HG02840 (cell line): ENCODE results near the gene PHAF1.

Experiments used
- ATAC-seq: cut with Tn5 transposase; IDR thresholded peaks from one replicate; pipeline ENCODE4 v1.9.1; 2021; ENCODE audit warnings: mild to moderate bottlenecking, moderate library complexity, moderate number of reproducible peaks; ENCODE audit not compliant: unreplicated experiment, low FRiP score

Gene PHAF1

GRCh38 chr16:67109407-67110135 is at the start of gene PHAF1:
Gene PHAF1 (plus strand): TSS chr16:67109941. CDS start chr16:67110176, 235 bp downstream.
- peak; percentile 73 for ATAC-seq

DNA sequence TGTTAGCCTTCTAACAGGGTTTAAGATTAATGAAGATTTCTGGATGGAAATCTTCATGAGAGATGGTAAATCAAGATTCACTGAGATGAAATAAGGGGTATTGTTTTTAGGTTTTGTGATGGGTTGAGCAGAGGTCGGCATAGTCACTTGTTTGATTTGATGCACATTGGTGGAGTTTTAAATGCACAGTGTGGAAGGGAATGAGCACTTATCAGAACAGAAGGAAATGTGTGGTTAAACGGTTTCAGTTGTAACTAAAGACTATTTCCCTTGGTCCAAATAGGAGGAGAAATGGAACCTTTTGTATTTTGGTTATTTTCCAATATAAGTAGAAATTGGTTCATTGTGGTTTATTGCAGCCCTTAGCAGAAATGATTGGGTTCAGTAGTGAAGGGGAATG is 46.7 kb upstream of the PHAF1 start:
- ATAC-seq, result no peak

DNA sequence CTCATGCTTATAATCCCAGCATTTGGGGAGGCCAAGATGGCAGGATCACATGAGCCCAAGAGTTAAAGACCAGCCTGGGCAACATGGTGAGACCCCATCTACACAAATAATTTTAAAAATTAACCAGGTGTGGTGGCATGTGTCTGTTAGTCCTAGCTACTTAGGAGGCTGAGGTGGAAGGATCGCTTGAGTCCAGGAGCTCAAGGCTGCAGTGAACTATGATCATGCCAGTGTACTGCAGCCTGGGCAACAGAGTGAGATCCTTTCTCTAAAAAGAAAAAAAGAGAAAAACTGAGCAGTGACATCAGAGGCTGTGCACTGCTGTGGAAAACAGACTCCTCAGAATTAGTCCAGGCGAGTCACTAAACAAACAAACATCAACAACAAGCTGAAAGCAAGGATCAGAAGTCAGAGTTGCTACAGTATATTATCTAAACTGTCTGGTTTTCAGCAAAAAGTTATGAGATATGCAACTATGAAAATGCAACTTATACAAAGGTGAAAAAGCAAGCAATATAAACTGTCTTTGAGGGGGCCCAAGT is 41.5 kb upstream of the PHAF1 start:
- ATAC-seq, result no peak

GRCh38 chr16:67071476-67072048 is 38.2 kb upstream of the PHAF1 start:
- ATAC-seq, result no peak

GRCh38 chr16:67075331-67075730 is 34.4 kb upstream of the PHAF1 start:
- ATAC-seq, result no peak

DNA sequence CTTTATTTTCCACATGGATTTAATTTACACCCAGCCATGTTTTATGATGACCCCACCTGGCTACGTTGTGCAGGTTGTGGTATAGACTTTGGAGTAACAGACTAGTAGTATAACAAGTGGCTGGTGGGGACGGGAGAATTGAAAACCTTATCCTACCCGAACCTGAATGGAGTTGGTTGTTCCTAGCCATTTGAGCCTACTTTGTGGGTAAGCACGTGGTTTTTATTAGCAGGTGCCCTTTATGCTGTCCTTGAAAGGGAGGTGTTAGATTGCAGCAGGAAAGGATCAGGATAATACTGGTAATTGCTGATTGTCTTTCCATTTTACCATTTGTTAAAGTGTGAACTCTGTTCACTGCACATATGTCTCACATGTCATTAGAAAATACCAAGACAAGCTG is 31.9 kb upstream of the PHAF1 start:
- ATAC-seq, result no peak

DNA sequence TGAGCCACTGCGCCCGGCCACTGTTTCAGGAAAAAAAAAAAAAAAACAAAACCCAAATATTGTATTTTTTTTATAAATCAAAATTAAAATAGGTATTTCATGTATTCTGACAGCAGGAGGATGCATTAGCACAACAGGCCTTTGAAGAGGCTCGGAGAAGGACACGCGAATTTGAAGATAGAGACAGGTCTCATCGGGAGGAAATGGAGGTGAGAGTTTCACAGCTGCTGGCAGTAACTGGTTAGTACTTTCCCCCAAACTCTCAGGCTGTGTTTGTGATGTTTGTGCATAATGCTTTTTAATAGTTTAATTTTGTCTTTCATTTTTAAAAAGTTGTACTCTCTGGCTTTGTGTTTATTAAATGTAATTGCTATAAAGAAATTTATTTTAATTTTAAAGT is 27.6 kb upstream of the PHAF1 start:
- no peak for ATAC-seq

GRCh38 chr16:67082891-67083290 is 26.9 kb upstream of the PHAF1 start:
- ATAC-seq, result no peak

GRCh38 chr16:67084345-67085028 is 25.3 kb upstream of the PHAF1 start:
- ATAC-seq, result no peak

GRCh38 chr16:67086822-67087221 is 22.9 kb upstream of the PHAF1 start:
- no peak for ATAC-seq

- no peak for ATAC-seq
Measured at GRCh38 chr16:67087291-67087690, 22.4 kb upstream of the PHAF1 start.

DNA sequence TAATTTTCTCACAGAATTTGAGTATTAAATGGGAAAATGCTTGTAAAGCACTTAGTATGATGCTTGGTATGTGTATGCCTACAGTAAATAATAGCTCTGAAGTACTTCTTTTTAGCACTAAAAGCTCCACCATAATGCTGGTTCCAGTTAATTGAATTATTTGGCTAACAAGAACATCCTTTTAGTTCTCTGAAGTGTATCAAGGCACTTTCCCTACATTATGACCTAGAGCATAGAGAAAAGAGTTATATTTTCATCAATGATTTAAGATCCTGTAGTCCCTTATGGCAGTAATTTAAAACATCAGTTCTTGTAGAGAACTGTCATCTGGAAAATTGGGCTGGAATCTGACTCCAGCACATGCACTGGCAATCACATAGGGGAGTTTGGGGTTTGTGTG is 21.9 kb upstream of the PHAF1 start:
- ATAC-seq, result no peak

GRCh38 chr16:67088551-67088950 is 21.2 kb upstream of the PHAF1 start:
- no peak for ATAC-seq

DNA sequence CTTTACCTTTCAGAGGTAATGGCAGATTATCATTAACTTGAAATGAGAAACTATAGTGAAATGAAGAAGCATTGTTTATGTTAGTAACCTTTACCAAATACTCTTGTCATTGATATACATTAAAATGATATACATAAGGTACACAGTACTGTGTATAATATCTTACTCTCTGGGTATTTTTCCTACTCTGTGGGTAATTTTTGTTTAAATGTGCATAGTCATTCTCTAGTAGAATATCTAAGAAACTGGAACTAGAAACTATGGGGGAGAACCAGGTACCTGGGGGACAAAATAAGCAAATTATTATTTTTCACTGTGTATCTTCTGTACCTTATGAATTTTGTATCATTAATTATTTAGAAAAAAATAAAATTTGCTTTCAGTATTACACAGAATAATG is 20.6 kb upstream of the PHAF1 start:
- no peak for ATAC-seq

DNA sequence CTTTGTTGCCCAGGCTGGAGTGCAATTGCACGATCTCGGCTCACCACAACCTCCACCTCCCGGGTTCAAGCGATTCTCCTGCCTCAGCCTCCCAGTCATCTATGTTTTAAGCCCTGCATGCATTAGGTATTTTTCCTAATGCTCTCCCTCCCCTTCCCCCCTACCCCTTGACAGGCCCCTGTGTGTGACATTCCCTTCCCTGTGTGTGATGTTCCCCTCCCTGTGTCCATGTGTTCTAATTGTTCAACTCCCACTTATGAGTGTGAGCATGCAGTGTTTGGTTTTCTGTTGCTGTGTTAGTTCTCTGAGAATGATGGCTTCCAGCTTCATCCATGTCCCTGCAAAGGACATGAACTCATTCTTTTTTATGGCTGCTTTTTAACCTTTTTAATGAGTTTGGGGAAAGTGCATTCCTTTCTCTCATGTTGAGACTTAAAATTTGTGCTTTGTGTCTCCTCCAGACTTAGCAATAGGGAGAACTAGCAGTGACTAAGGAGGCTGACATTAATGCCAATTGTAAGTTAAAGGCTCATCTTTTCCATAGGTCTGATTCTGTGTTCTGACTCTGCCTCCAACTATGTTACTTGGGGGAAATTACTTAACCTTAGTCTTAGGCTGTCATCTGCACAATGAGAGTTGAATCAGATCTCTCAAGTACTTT is 17.7 kb upstream of the PHAF1 start:
- ATAC-seq, result no peak

GRCh38 chr16:67093098-67093726 is 16.5 kb upstream of the PHAF1 start:
- no peak for ATAC-seq

DNA sequence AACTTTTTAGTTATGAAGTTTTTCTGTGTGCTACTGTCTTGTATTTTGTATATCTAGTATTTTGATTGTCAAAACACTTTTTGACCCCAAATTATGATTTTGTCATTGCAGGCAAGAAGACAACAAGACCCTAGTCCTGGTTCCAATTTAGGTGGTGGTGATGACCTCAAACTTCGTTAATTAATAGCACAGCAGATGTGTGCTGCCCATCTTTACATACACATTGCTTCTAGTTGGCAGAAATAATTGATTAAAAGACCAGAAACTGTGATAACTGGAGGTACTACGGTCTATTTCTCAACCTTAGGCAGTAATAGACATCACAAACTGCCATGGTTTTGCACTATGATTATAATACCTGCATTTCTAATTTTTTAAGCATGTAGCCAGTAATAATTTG is 11.1 kb upstream of the PHAF1 start:
- ATAC-seq, result no peak

DNA sequence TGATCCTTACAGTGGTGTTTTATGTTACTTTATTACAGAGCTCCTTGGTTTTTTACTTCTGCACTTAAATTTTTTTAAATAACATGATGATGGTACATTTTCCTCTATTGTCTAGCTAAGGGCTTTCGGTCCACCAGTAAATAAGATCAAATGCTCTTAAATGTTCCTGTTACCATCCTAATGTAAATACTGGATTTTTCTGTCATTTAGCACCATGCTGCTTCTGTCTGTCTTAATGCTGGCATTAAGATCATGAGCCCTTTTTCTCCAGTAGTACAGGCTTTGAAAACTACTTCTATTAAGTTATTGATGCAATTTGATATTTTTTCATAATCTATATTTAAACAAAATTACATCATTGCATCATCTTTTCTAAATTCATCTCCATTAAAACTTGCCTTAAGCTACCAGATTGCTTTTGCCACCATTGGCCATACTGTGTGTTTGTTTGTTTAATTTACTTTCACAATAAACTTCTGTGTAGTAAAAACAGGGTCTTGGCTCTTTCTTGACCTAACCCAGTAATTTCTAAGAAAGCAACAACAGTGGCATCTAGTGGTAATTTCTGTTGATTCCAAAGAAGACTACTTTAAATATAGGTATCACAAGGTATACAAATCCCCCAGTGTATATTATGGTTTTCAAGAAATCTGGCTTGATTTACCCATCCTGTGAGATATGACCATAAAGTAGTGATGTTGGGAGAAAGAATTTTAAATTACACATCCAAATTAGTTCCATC is 9.0 kb upstream of the PHAF1 start:
- ATAC-seq, result no peak

GRCh38 chr16:67101311-67102082 is 8.2 kb upstream of the PHAF1 start:
- no peak for ATAC-seq
